H9 (cell line): Measurements from ENCODE around the gene SH2D3C. TPM values are rescaled to one million over a fixed set of nuclear protein-coding genes. Genes with fewer than 3 reads are reported as not detected.

ENCODE experiments used
- DNase-seq: peaks from one replicate; pipeline ENCODE4 v3.0.0-alpha.2; 2017
- H2AFZ ChIP-seq: one replicate; pipeline ENCODE4 v1.6.1; 2013; ENCODE audit warnings: mild to moderate bottlenecking, low read length, control low read depth, moderate library complexity
- H2AK5ac ChIP-seq: 2 replicates; pipeline ENCODE4 v1.6.1; 2013; ENCODE audit warnings: low read length, control low read depth, mixed read lengths; ENCODE audit not compliant: insufficient read length
- H2BK120ac ChIP-seq: one replicate; pipeline ENCODE4 v1.6.1; 2013; ENCODE audit warnings: low read depth, mild to moderate bottlenecking, low read length, control low read depth, inconsistent platforms; ENCODE audit not compliant: poor library complexity, severe bottlenecking
- H2BK12ac ChIP-seq: 2 replicates; pipeline ENCODE4 v1.6.1; 2013; ENCODE audit warnings: low read length, control low read depth, mixed read lengths, low read depth; ENCODE audit not compliant: insufficient read length
- H2BK15ac ChIP-seq: 2 replicates; pipeline ENCODE4 v1.6.1; 2013; ENCODE audit warnings: low read depth, low read length, control low read depth
- H2BK20ac ChIP-seq: one replicate; pipeline ENCODE4 v1.6.1; 2013; ENCODE audit warnings: low read depth, mild to moderate bottlenecking, low read length, control low read depth, inconsistent platforms; ENCODE audit not compliant: poor library complexity, severe bottlenecking
- H2BK5ac ChIP-seq: 2 replicates; pipeline ENCODE4 v1.6.1; 2013; ENCODE audit warnings: low read length, control low read depth, mixed read lengths; ENCODE audit not compliant: insufficient read length
- H3K14ac ChIP-seq: 2 replicates; pipeline ENCODE4 v1.6.1; 2013; ENCODE audit warnings: low read length, control low read depth; ENCODE audit not compliant: insufficient read depth
- H3K18ac ChIP-seq: 2 replicates; pipeline ENCODE4 v1.6.1; 2013; ENCODE audit warnings: low read depth, mild to moderate bottlenecking, mixed read lengths, low read length, control low read depth; ENCODE audit not compliant: insufficient read length
- H3K23ac ChIP-seq: 2 replicates; pipeline ENCODE4 v1.6.1; 2013; ENCODE audit warnings: low read length, control low read depth, mixed read lengths, low read depth; ENCODE audit not compliant: insufficient read length
- H3K23me2 ChIP-seq: 2 replicates; pipeline ENCODE4 v1.6.1; 2013; ENCODE audit warnings: low read depth, mild to moderate bottlenecking, mixed read lengths, low read length, control low read depth; ENCODE audit not compliant: insufficient read length, poor library complexity, severe bottlenecking
- H3K27ac ChIP-seq: 2 replicates; pipeline ENCODE4 v1.5.1; 2013; ENCODE audit warnings: low read length, control low read depth, mixed read lengths, low read depth; ENCODE audit not compliant: insufficient read length
- H3K27me3 ChIP-seq: 2 replicates; pipeline ENCODE4 v1.6.1; 2013; ENCODE audit warnings: low read length, control low read depth, inconsistent platforms; ENCODE audit not compliant: insufficient read depth
- H3K4ac ChIP-seq: 2 replicates; pipeline ENCODE4 v1.6.1; 2013; ENCODE audit warnings: low read depth, mild to moderate bottlenecking, control low read depth, inconsistent platforms, low read length, moderate library complexity
- H3K4me1 ChIP-seq: 2 replicates; pipeline ENCODE4 v1.6.1; 2013; ENCODE audit warnings: low read length, control low read depth, inconsistent platforms; ENCODE audit not compliant: insufficient read depth
- H3K4me2 ChIP-seq: 2 replicates; pipeline ENCODE4 v1.6.1; 2013; ENCODE audit warnings: low read length, control low read depth, mixed read lengths; ENCODE audit not compliant: insufficient read length, insufficient read depth
- H3K56ac ChIP-seq: 2 replicates; pipeline ENCODE4 v1.6.1; 2013; ENCODE audit warnings: low read depth, mild to moderate bottlenecking, mixed read lengths, low read length, control low read depth; ENCODE audit not compliant: insufficient read length
- H3K79me1 ChIP-seq: 2 replicates; pipeline ENCODE4 v1.6.1; 2013; ENCODE audit warnings: low read depth, mild to moderate bottlenecking, moderate library complexity, low read length, control low read depth, inconsistent platforms; ENCODE audit not compliant: insufficient read depth, poor library complexity, severe bottlenecking
- H3K79me2 ChIP-seq: 2 replicates; pipeline ENCODE4 v1.6.1; 2013; ENCODE audit warnings: low read length, control low read depth, inconsistent platforms; ENCODE audit not compliant: insufficient read depth
- H3K9ac ChIP-seq: 2 replicates; pipeline ENCODE4 v1.6.1; 2013; ENCODE audit warnings: low read length, control low read depth, mixed read lengths; ENCODE audit not compliant: insufficient read length; ENCODE audit errors: extremely low read depth
- H3K9me3 ChIP-seq: one replicate; pipeline ENCODE4 v1.6.1; 2013; ENCODE audit warnings: low read depth, low read length, inconsistent platforms; ENCODE audit not compliant: control insufficient read depth
- H3T11ph ChIP-seq: one replicate; pipeline ENCODE4 v1.6.1; 2013; ENCODE audit warnings: mild to moderate bottlenecking, low read length, control low read depth, inconsistent platforms
- H4K20me1 ChIP-seq: one replicate; pipeline ENCODE4 v1.6.1; 2013; ENCODE audit not compliant: control insufficient read depth, insufficient read length, insufficient read depth
- H4K5ac ChIP-seq: 2 replicates; pipeline ENCODE4 v1.6.1; 2013; ENCODE audit warnings: low read depth, mild to moderate bottlenecking, mixed read lengths, low read length, control low read depth; ENCODE audit not compliant: insufficient read length
- H4K8ac ChIP-seq: replicated peaks from 2 replicates; pipeline ENCODE4 v1.6.1; 2013; ENCODE audit warnings: low read length, control low read depth, mixed read lengths, low read depth; ENCODE audit not compliant: insufficient read length
- H4K91ac ChIP-seq: 2 replicates; pipeline ENCODE4 v1.6.1; 2013; ENCODE audit warnings: low read depth, mild to moderate bottlenecking, moderate library complexity, mixed read lengths, low read length, control low read depth; ENCODE audit not compliant: insufficient read length
- H3K27ac Mint-ChIP-seq, 3 experiments: 2 replicates in 2 of 3; 3 replicates in 1 of 3; pipeline ENCODE4 v1.8.0; 2020 to 2021; ENCODE audit warnings: mixed read lengths in 3 of 3, mild to moderate bottlenecking in 1 of 3, moderate library complexity in 1 of 3
- H3K27me3 Mint-ChIP-seq: 2 replicates; pipeline ENCODE4 v1.8.0; 2021; ENCODE audit warnings: low read depth, mild to moderate bottlenecking, moderate library complexity, mixed read lengths
- H3K36me3 Mint-ChIP-seq, 3 experiments: 2 replicates in 2 of 3; 3 replicates in 1 of 3; pipeline ENCODE4 v1.8.0; 2020 to 2021; ENCODE audit warnings: low read depth in 3 of 3, mixed read lengths in 3 of 3; ENCODE audit not compliant: insufficient read depth in 1 of 3
- H3K4me1 Mint-ChIP-seq, 2 experiments: 2 replicates each; pipeline ENCODE4 v1.8.0; 2020; ENCODE audit warnings: mixed read lengths in 2 of 2
- H3K4me3 Mint-ChIP-seq, 2 experiments: 2 replicates in 1 of 2; 3 replicates in 1 of 2; pipeline ENCODE4 v1.8.0; 2020 to 2021; ENCODE audit warnings: mild to moderate bottlenecking in 2 of 2, mixed read lengths in 2 of 2, moderate library complexity in 1 of 2
- H3K9me3 Mint-ChIP-seq, 2 experiments: 2 replicates in 1 of 2; 3 replicates in 1 of 2; pipeline ENCODE4 v1.8.0; 2020; ENCODE audit warnings: mild to moderate bottlenecking in 2 of 2, mixed read lengths in 2 of 2, moderate library complexity in 1 of 2
- CTCF ChIP-seq: fragments of 200-600 bp; sonication (generic); conservative IDR thresholded peaks from 3 replicates; pipeline ENCODE4 v1.8.0; 2021; ENCODE audit warnings: antibody characterized with exemption, mild to moderate bottlenecking
- WGBS: extraction: QIAGEN DNeasy Blood & Tissue Kit; methylation state at CpG from one replicate; pipeline ENCODE4 v1.1.7; 2013; ENCODE audit warnings: missing lambda C conversion rate, low lambda C conversion rate, mixed read lengths; ENCODE audit not compliant: insufficient read length; ENCODE audit errors: extremely low coverage; 5-methylcytosine and 5-hydroxymethylcytosine counted together
- total RNA-seq: library from RNA; stranded (reverse); gene quantifications from 2 replicates; pipeline ENCODE4 v1.2.1, GENCODE V29; 2021

SH2D3C gene
- total RNA-seq, 1 experiment from 2014 or later: 1.7 TPM

GRCh38 chr9:127806871-127807270 lies 28.4 kb upstream of the SH2D3C start:
- no peak overlapping the region for H3K27ac Mint-ChIP-seq
- H3K27ac ChIP-seq: no peak overlapping the region
- H3K23me2 ChIP-seq: peaks cover 6% of the 10 kb centered on the region
- no peak overlapping the region for H3T11ph ChIP-seq
- H3K79me1 ChIP-seq: peaks cover 3% of the 10 kb centered on the region
- no peak for TF ChIP-seq CTCF
- no peaks in the 10 kb centered on the region for H3K9me3 ChIP-seq
- H3K27me3 ChIP-seq: no peaks in the 10 kb centered on the region
- peaks cover 3% of the 10 kb centered on the region; the same call in 1 of the 2 replicates for H3K4me1 ChIP-seq
- H3K4me1 Mint-ChIP-seq: peaks cover 8 to 15% of the 10 kb centered on the region in 2 experiments
- no peak overlapping the region for H2BK5ac ChIP-seq
- no peak overlapping the region for H3K9ac ChIP-seq
- H3K14ac ChIP-seq: no peak overlapping the region
- H3K4me3 Mint-ChIP-seq: no peak overlapping the region
- no peak overlapping the region for H2BK15ac ChIP-seq
- H3K56ac ChIP-seq: no peak overlapping the region
- no peak overlapping the region for H2AK5ac ChIP-seq
- no peak overlapping the region for H4K91ac ChIP-seq
- H3K18ac ChIP-seq: no peak overlapping the region
- no peak overlapping the region for H3K4me2 ChIP-seq
- no peaks in the 10 kb centered on the region for H3K9me3 Mint-ChIP-seq
- H2BK20ac ChIP-seq: no peak overlapping the region
- H3K23ac ChIP-seq: no peak overlapping the region
- peaks cover 17 to 36% (median 35%) of the 10 kb centered on the region in 3 experiments for H3K36me3 Mint-ChIP-seq
- H4K20me1 ChIP-seq: no peaks in the 10 kb centered on the region
- H3K79me2 ChIP-seq: peaks cover 5% of the 10 kb centered on the region; the same call in 1 of the 2 replicates
- WGBS: no CpG with 5 or more reads among the region's 14 CpGs
- no peak for DNase-seq
- no peak overlapping the region for H2AFZ ChIP-seq
- H3K4ac ChIP-seq: no peak overlapping the region
- H2BK12ac ChIP-seq: no peak overlapping the region
- H2BK120ac ChIP-seq: no peak overlapping the region
- no peaks in the 10 kb centered on the region for H3K27me3 Mint-ChIP-seq
- H4K8ac ChIP-seq: no peak overlapping the region
- no peak overlapping the region for H4K5ac ChIP-seq
